ENCODE data around the gene UMAD1. TPM values are rescaled to one million over a fixed set of nuclear protein-coding genes. Genes with fewer than 3 reads are reported as not detected.

UMAD1 gene
- total and polyA plus RNA-seq, 2 donors (not counting 3 experiments of a cell fraction or from before 2014, with no cell fraction given), result 5.6 to 6.6 TPM

GRCh38 chr7:7653593-7654187 is 13.1 kb downstream of the UMAD1 start:
- BruUV-seq (replicated peaks), result no TSS peak
- CTCF ChIA-PET, result interaction anchor here (1.0 kb wide), 1 partner anchor 28 kb away, joined by 3 read pairs; no protein-coding TSS in a partner anchor
- dilution Hi-C loops (cut with MboI; ENCODE audit: extremely low pct_ligation_motif_present, low sequenced_read_pairs) (no loop called here), intact Hi-C loops (cut with micrococcal nuclease) (no loop called here)
- Histone ChIP-seq H3K36me3 (ENCODE audit: control insufficient read depth in 2 of 2, extremely low read depth in 1 of 2, insufficient read depth in 2 of 2, low read length in 2 of 2) (no peaks in the 10 kb centered on the region), H3K4me2 (ENCODE audit: insufficient read depth, low read length) (no peak overlapping the region), H3K4me1 (ENCODE audit: control insufficient read depth, extremely low read depth, insufficient read depth, low read length) (no peaks in the 10 kb centered on the region), H3K9me3 (replicated peaks; ENCODE audit: control insufficient read depth, insufficient read depth, low read length) (no peaks in the 10 kb centered on the region), H3K4me3 (replicated peaks in 1 of 3; ENCODE audit: insufficient read depth in 1 of 3, low read depth in 1 of 3, low read length in 3 of 3) (no peak overlapping the region), H3K79me2 (ENCODE audit: control insufficient read depth, insufficient read depth, low read length) (no peaks in the 10 kb centered on the region), H2AFZ (ENCODE audit: low read depth, low read length) (no peak overlapping the region), H3K27me3 (ENCODE audit: control insufficient read depth in 2 of 2, insufficient read depth in 2 of 2, low read length in 2 of 2) (no peaks in the 10 kb centered on the region), H3K9ac (replicated peaks; ENCODE audit: extremely low read depth, insufficient read depth, low read length) (no peak overlapping the region), H3K9me1 (replicated peaks; ENCODE audit: control insufficient read depth, extremely low read depth, insufficient read depth, low read length) (no peaks in the 10 kb centered on the region), H3K27ac (ENCODE audit: insufficient read depth, low read depth, low read length) (no peak overlapping the region), H4K20me1 (replicated peaks; ENCODE audit: control insufficient read depth, extremely low read depth, insufficient read depth, low read length) (no peaks in the 10 kb centered on the region)
- POLR2A ChIA-PET, result no interaction called here
- FAIRE-seq (no peak), DNase-seq (ENCODE audit: low read depth, low spot score) (no peak)
- TF ChIP-seq MYC (IDR thresholded peaks at IDR 0.05; ENCODE audit: low read depth, low read length) (no peak), FOS (IDR thresholded peaks at IDR 0.05; ENCODE audit: borderline replicate concordance, insufficient read depth, low read length) (no peak), JUN (IDR thresholded peaks at IDR 0.05; ENCODE audit: borderline replicate concordance, insufficient read depth, insufficient read length, low read depth) (no peak), CTCF (IDR thresholded peaks at IDR 0.05; ENCODE audit: extremely low read depth in 1 of 2, insufficient read depth in 1 of 2, low read depth in 1 of 2, low read length in 2 of 2) (peak; percentile 33 to 48)
